Esophagus squamous epithelium (tissue), 4 donors: ENCODE data around the gene USP6.

Source experiments
- POLR2A ChIP-seq, 4 donors: fragments of 450-650 bp; IDR thresholded peaks; one replicate each; pipeline ENCODE4 v1.6.1; 2017; ENCODE audit warnings: antibody characterized with exemption in 4 of 4, mild to moderate bottlenecking in 4 of 4, moderate library complexity in 3 of 4
- TF ChIP-seq, protein P1 (sequence below), 6 experiments: fragments of 450-650 bp in 4 of 6; fragments of 200-600 bp in 2 of 6; sonication (generic) in 2 of 6; IDR thresholded peaks; one replicate each; pipeline ENCODE4 v1.5.1; 2016 to 2019; ENCODE audit warnings: antibody characterized with exemption in 6 of 6, mild to moderate bottlenecking in 4 of 6, moderate library complexity in 4 of 6

GRCh38 chr17:5211458-5211857 lies 95.6 kb downstream of the USP6 start:
- TF ChIP-seq, protein P1, sequence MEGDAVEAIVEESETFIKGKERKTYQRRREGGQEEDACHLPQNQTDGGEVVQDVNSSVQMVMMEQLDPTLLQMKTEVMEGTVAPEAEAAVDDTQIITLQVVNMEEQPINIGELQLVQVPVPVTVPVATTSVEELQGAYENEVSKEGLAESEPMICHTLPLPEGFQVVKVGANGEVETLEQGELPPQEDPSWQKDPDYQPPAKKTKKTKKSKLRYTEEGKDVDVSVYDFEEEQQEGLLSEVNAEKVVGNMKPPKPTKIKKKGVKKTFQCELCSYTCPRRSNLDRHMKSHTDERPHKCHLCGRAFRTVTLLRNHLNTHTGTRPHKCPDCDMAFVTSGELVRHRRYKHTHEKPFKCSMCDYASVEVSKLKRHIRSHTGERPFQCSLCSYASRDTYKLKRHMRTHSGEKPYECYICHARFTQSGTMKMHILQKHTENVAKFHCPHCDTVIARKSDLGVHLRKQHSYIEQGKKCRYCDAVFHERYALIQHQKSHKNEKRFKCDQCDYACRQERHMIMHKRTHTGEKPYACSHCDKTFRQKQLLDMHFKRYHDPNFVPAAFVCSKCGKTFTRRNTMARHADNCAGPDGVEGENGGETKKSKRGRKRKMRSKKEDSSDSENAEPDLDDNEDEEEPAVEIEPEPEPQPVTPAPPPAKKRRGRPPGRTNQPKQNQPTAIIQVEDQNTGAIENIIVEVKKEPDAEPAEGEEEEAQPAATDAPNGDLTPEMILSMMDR (IDR thresholded peaks at IDR 0.05): no peak
- no peak for TF ChIP-seq POLR2A (IDR thresholded peaks at IDR 0.05)
